ENCODE measurements around the gene GALNT10.

Gene GALNT10

GRCh38 chr5:154444556-154445421, 254.3 kb downstream of the GALNT10 start:
- TF ChIP-seq CTCF (conservative IDR thresholded peaks at IDR 0.05): no peak
- H3K27ac ChIP-seq: peak overlapping the region; percentile 75

GRCh38 chr5:154445422-154446194, 255.1 kb downstream of the GALNT10 start, which contains the start of gene SAP30L:
Gene SAP30L (plus strand): TSS chr5:154445997. CDS start chr5:154446605, 608 bp downstream.
- TF ChIP-seq CTCF (conservative IDR thresholded peaks at IDR 0.05): no peak
- peak within 1 kb of the TSS; percentile 75 for H3K27ac ChIP-seq

GRCh38 chr5:154446195-154447088, 255.9 kb downstream of the GALNT10 start:
- H3K27ac ChIP-seq: peak overlapping the region; percentile 75
- no peak for TF ChIP-seq CTCF (conservative IDR thresholded peaks at IDR 0.05)

- H3K27ac ChIP-seq: peak overlapping the region; percentile 75
- no peak for TF ChIP-seq CTCF (conservative IDR thresholded peaks at IDR 0.05)
Measured at GRCh38 chr5:154447089-154447725, 256.7 kb downstream of the GALNT10 start.

- H3K27ac ChIP-seq: no peak overlapping the region
- no peak for TF ChIP-seq CTCF (conservative IDR thresholded peaks at IDR 0.05)
Measured at GRCh38 chr5:154449786-154450185, 259.3 kb downstream of the GALNT10 start.

- H3K27ac ChIP-seq: no peak overlapping the region
- TF ChIP-seq CTCF (conservative IDR thresholded peaks at IDR 0.05): no peak
Measured at GRCh38 chr5:154451957-154452356, 261.4 kb downstream of the GALNT10 start.
